Choroid plexus epithelial cell (primary cell): ENCODE results near the gene UTS2R.

Experiments
- DNase-seq: peaks from one replicate; pipeline ENCODE4 v3.0.0-alpha.2; 2010; ENCODE audit warnings: low read depth
- H3K4me3 ChIP-seq: 2 replicates; pipeline ENCODE4 v1.5.1; 2011; ENCODE audit warnings: low read depth, mild to moderate bottlenecking, control low read depth, low read length, moderate library complexity
- TF ChIP-seq, protein P1 (sequence below): conservative IDR thresholded peaks from 2 replicates; pipeline ENCODE4 v1.5.1; 2011; ENCODE audit warnings: low read depth, mild to moderate bottlenecking, control low read depth, inconsistent platforms, low read length, moderate library complexity

The UTS2R gene

GRCh38 chr17:82419540-82419939 is 48.0 kb downstream of the UTS2R start:
- TF ChIP-seq, protein P1, sequence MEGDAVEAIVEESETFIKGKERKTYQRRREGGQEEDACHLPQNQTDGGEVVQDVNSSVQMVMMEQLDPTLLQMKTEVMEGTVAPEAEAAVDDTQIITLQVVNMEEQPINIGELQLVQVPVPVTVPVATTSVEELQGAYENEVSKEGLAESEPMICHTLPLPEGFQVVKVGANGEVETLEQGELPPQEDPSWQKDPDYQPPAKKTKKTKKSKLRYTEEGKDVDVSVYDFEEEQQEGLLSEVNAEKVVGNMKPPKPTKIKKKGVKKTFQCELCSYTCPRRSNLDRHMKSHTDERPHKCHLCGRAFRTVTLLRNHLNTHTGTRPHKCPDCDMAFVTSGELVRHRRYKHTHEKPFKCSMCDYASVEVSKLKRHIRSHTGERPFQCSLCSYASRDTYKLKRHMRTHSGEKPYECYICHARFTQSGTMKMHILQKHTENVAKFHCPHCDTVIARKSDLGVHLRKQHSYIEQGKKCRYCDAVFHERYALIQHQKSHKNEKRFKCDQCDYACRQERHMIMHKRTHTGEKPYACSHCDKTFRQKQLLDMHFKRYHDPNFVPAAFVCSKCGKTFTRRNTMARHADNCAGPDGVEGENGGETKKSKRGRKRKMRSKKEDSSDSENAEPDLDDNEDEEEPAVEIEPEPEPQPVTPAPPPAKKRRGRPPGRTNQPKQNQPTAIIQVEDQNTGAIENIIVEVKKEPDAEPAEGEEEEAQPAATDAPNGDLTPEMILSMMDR = no peak
- DNase-seq = no peak
- H3K4me3 ChIP-seq = peak overlapping the region; percentile 82

DNA sequence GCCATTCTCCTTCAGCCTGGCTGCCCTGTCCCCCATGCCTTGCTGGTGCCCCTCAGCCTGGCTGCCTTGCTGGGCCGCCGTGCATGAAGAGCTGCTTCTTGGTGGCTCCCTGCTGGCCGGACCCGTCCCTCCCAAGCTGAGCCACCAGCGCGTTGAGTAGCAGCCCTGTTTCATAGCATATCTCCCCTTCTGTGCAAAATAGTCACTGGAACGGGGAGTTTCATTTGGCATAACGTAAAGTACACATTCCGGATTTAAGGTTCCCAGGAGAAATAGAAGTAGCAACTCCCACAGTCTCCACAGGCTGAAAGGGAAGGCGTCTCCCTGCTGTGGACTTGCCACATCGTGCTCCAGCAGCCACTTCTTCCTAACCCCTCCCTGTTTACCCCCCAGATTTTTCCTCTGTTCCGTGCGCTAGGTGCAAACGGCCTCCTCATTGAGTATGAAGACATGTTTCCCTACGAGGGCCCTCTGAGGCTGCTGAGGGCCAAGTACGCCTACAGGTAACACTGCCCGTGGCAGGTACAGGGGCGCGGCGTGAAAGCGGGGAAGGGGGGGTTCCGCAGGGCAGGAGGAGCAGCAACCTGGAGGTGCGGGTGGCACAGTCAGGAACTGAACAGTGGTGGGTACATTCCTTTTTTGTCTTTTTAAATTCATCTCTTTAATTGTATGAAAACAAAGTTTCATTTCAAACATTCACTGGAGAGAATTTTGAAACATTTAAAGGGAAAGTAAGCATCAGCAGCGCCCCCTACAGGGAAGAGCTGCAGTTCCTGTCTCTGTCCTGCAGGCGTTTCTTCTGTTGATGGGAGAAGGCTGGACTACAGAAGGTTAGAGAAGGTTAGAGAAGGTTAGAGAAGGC is 52.7 kb downstream of the UTS2R start:
- TF ChIP-seq, protein P1 = peak; percentile 81
- DNase-seq = peak; percentile 68
- H3K4me3 ChIP-seq = no peak overlapping the region

DNA sequence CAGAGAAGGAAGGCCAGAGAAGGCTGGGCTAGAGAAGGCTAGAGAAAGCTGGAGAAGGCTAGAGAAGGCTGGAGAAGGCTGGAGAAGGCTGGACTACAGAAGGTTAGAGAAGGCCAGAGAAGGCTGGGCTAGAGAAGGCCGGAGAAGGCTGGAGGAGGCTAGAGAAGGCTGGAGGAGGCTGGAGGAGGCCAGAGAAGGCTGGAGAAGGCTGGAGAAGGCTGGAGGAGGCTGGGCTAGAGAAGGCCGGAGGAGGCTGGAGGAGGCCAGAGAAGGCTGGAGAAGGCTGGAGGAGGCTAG is 53.2 kb downstream of the UTS2R start:
- no peak overlapping the region for H3K4me3 ChIP-seq
- TF ChIP-seq, protein P1 = no peak
- no peak for DNase-seq
